Measurements from ENCODE around the gene PTOV1.
A peak's percentile ranks its signal among the peaks of the same experiment; 100 is the strongest.

The PTOV1 gene

GRCh38 chr19:49823472-49823871, 27.5 kb upstream of the PTOV1 start:
- Histone ChIP-seq H3K27ac (no peak overlapping the region), H3K36me3 (peaks cover 53 to 82% (median 63%) of the 10 kb centered on the region in 11 experiments), H3K27me3 (no peaks in the 10 kb centered on the region), H3K4me1 (peaks cover 10 to 21% (median 14%) of the 10 kb centered on the region in 10 experiments), H4K20me1 (peaks cover 44 to 85% (median 63%) of the 10 kb centered on the region in 11 experiments), H3K9ac (no peak overlapping the region), H3K4me3 (no peak overlapping the region), H3K9me3 (replicated peaks in 1 of 11) (no peaks in the 10 kb centered on the region), H3K4me2 (no peak overlapping the region)
- TF ChIP-seq Cebpa-rat (IDR thresholded peaks at IDR 0.05) = no peak

GRCh38 chr19:49824662-49825061, 26.3 kb upstream of the PTOV1 start:
- TF ChIP-seq Cebpa-rat (IDR thresholded peaks at IDR 0.05) = no peak
- H3K27me3 ChIP-seq = no peaks in the 10 kb centered on the region
- peaks cover 10 to 25% (median 14%) of the 10 kb centered on the region in 10 experiments for H3K4me1 ChIP-seq
- no peak overlapping the region for H3K4me2 ChIP-seq
- no peak overlapping the region for H3K4me3 ChIP-seq
- H3K27ac ChIP-seq = no peak overlapping the region
- H3K36me3 ChIP-seq = peaks cover 62 to 94% (median 73%) of the 10 kb centered on the region in 11 experiments
- H3K9me3 ChIP-seq (replicated peaks in 1 of 11) = no peaks in the 10 kb centered on the region
- no peak overlapping the region for H3K9ac ChIP-seq
- H4K20me1 ChIP-seq = peaks cover 53 to 91% (median 71%) of the 10 kb centered on the region in 11 experiments

- H3K4me2 ChIP-seq = no peak overlapping the region
- peaks cover 63 to 99% (median 87%) of the 10 kb centered on the region in 11 experiments for H4K20me1 ChIP-seq
- H3K36me3 ChIP-seq = peaks cover 69 to 98% (median 82%) of the 10 kb centered on the region in 11 experiments
- H3K4me3 ChIP-seq = no peak overlapping the region
- no peak overlapping the region for H3K27ac ChIP-seq
- no peak for TF ChIP-seq Cebpa-rat (IDR thresholded peaks at IDR 0.05)
- no peaks in the 10 kb centered on the region for H3K9me3 ChIP-seq (replicated peaks in 1 of 11)
- peaks cover 15 to 47% (median 33%) of the 10 kb centered on the region in 10 experiments for H3K4me1 ChIP-seq
- H3K27me3 ChIP-seq = no peaks in the 10 kb centered on the region
- peak overlapping the region in 2 of 11 experiments; percentile 9 to 33; a peak in 1 of 22 replicates for H3K9ac ChIP-seq
Observed at GRCh38 chr19:49827034-49827433, 23.9 kb upstream of the PTOV1 start.

- no peak for TF ChIP-seq Cebpa-rat (IDR thresholded peaks at IDR 0.05)
- H3K4me1 ChIP-seq = peaks cover 23 to 65% (median 44%) of the 10 kb centered on the region in 10 experiments
- H4K20me1 ChIP-seq = peaks cover 48 to 100% (median 76%) of the 10 kb centered on the region in 11 experiments
- peak overlapping the region in 9 of 11 experiments; percentile 5 to 94 (median 48); a peak in 13 of 22 replicates for H3K4me2 ChIP-seq
- no peak overlapping the region for H3K27ac ChIP-seq
- no peaks in the 10 kb centered on the region for H3K27me3 ChIP-seq
- peaks cover 73 to 98% (median 88%) of the 10 kb centered on the region in 11 experiments for H3K36me3 ChIP-seq
- H3K9me3 ChIP-seq (replicated peaks in 1 of 11) = no peaks in the 10 kb centered on the region
- H3K9ac ChIP-seq = peak overlapping the region in 4 of 11 experiments; percentile 16 to 39 (median 30); a peak in 4 of 22 replicates
- H3K4me3 ChIP-seq = no peak overlapping the region
Observed at GRCh38 chr19:49829200-49829599, 21.8 kb upstream of the PTOV1 start.

- no peaks in the 10 kb centered on the region for H3K27me3 ChIP-seq
- no peak overlapping the region for H3K4me3 ChIP-seq
- TF ChIP-seq Cebpa-rat (IDR thresholded peaks at IDR 0.05) = no peak
- no peak overlapping the region for H3K27ac ChIP-seq
- peaks cover 43 to 100% (median 72%) of the 10 kb centered on the region in 11 experiments for H4K20me1 ChIP-seq
- peaks cover 73 to 98% (median 88%) of the 10 kb centered on the region in 11 experiments for H3K36me3 ChIP-seq
- H3K9ac ChIP-seq = peak overlapping the region in 3 of 11 experiments; percentile 16 to 39 (median 29); a peak in 5 of 22 replicates
- no peaks in the 10 kb centered on the region for H3K9me3 ChIP-seq (replicated peaks in 1 of 11)
- peak overlapping the region in 9 of 11 experiments; percentile 5 to 94 (median 48); a peak in 12 of 22 replicates for H3K4me2 ChIP-seq
- H3K4me1 ChIP-seq = peaks cover 23 to 65% (median 44%) of the 10 kb centered on the region in 10 experiments
Observed at GRCh38 chr19:49829721-49830120, 21.2 kb upstream of the PTOV1 start.

GRCh38 chr19:49830766-49831165, 20.2 kb upstream of the PTOV1 start:
- Histone ChIP-seq H3K9ac (peak overlapping the region in 4 of 11 experiments; percentile 39 to 65 (median 55); a peak in 3 of 22 replicates), H3K4me1 (peaks cover 23 to 65% (median 44%) of the 10 kb centered on the region in 10 experiments)

GRCh38 chr19:49831592-49831991, 19.4 kb upstream of the PTOV1 start:
- no peaks in the 10 kb centered on the region for H3K27me3 ChIP-seq
- peak overlapping the region in 4 of 11 experiments; percentile 29 to 65 (median 51); a peak in 4 of 22 replicates for H3K9ac ChIP-seq
- peaks cover 90 to 100% (median 98%) of the 10 kb centered on the region in 11 experiments for H3K36me3 ChIP-seq
- peak overlapping the region in 6 of 11 experiments; percentile 57 to 78 (median 70); a peak in 12 of 22 replicates for H3K27ac ChIP-seq
- peak overlapping the region in 8 of 11 experiments; percentile 40 to 94 (median 76); a peak in 14 of 22 replicates for H3K4me2 ChIP-seq
- no peaks in the 10 kb centered on the region for H3K9me3 ChIP-seq (replicated peaks in 1 of 11)
- H4K20me1 ChIP-seq = peaks cover 38 to 97% (median 57%) of the 10 kb centered on the region in 11 experiments
- H3K4me3 ChIP-seq = no peak overlapping the region
- peaks cover 23 to 67% (median 44%) of the 10 kb centered on the region in 10 experiments for H3K4me1 ChIP-seq
- no peak for TF ChIP-seq Cebpa-rat (IDR thresholded peaks at IDR 0.05)

More at GRCh38 chr19:49830766-49831165, 20.2 kb upstream of the PTOV1 start:
- Histone ChIP-seq H3K27me3 (no peaks in the 10 kb centered on the region), H3K36me3 (peaks cover 81 to 100% (median 94%) of the 10 kb centered on the region in 11 experiments), H3K4me3 (no peak overlapping the region), H3K27ac (peak overlapping the region in 4 of 11 experiments; percentile 25 to 78 (median 72); a peak in 7 of 22 replicates), H3K9me3 (replicated peaks in 1 of 11) (no peaks in the 10 kb centered on the region), H3K4me2 (peak overlapping the region in 8 of 11 experiments; percentile 3 to 94 (median 76); a peak in 12 of 22 replicates), H4K20me1 (peaks cover 43 to 97% (median 65%) of the 10 kb centered on the region in 11 experiments)
- TF ChIP-seq Cebpa-rat (IDR thresholded peaks at IDR 0.05) = no peak

- Histone ChIP-seq H3K36me3 (peaks cover 90 to 100% (median 98%) of the 10 kb centered on the region in 11 experiments), H3K27ac (peak overlapping the region in 9 of 11 experiments; percentile 9 to 78 (median 62); a peak in 16 of 22 replicates), H3K4me1 (peaks cover 23 to 67% (median 47%) of the 10 kb centered on the region in 10 experiments), H3K9me3 (replicated peaks in 1 of 11) (no peaks in the 10 kb centered on the region), H3K4me2 (peak overlapping the region in 10 of 11 experiments; percentile 14 to 94 (median 66); a peak in 18 of 22 replicates), H3K27me3 (no peaks in the 10 kb centered on the region), H4K20me1 (peaks cover 29 to 97% (median 47%) of the 10 kb centered on the region in 11 experiments), H3K4me3 (peak overlapping the region in 2 of 10 experiments; percentile 2 to 30; a peak in 1 of 20 replicates), H3K9ac (peak overlapping the region in 10 of 11 experiments; percentile 19 to 69 (median 52); a peak in 15 of 22 replicates)
- TF ChIP-seq Cebpa-rat (IDR thresholded peaks at IDR 0.05) = no peak
Observed at GRCh38 chr19:49832556-49832955, 18.4 kb upstream of the PTOV1 start.

GRCh38 chr19:49833599-49833998, 17.4 kb upstream of the PTOV1 start:
- H3K27me3 ChIP-seq = no peaks in the 10 kb centered on the region
- TF ChIP-seq Cebpa-rat (IDR thresholded peaks at IDR 0.05) = no peak
- no peaks in the 10 kb centered on the region for H3K9me3 ChIP-seq (replicated peaks in 1 of 11)
- H3K27ac ChIP-seq = peak overlapping the region in 5 of 11 experiments; percentile 17 to 78 (median 68); a peak in 6 of 22 replicates
- H3K36me3 ChIP-seq = peaks cover 93 to 100% (median 100%) of the 10 kb centered on the region in 11 experiments
- H3K4me1 ChIP-seq = peaks cover 23 to 65% (median 44%) of the 10 kb centered on the region in 10 experiments
- H3K9ac ChIP-seq = peak overlapping the region in 3 of 11 experiments; percentile 12 to 69 (median 65); a peak in 5 of 22 replicates
- peak overlapping the region in 3 of 11 experiments; percentile 80 to 94 (median 88); a peak in 2 of 22 replicates for H3K4me2 ChIP-seq
- no peak overlapping the region for H3K4me3 ChIP-seq
- peaks cover 19 to 97% (median 37%) of the 10 kb centered on the region in 11 experiments for H4K20me1 ChIP-seq
